HepG2 (cell line): ENCODE data around the gene PCIF1. TPM values are rescaled to one million over a fixed set of nuclear protein-coding genes. Genes with fewer than 3 reads are reported as not detected.

ENCODE experiments used
- REST ChIP-seq, 2 experiments: IDR thresholded peaks; 2 replicates each; pipeline ENCODE4 v1.6.1; 2011 to 2012; ENCODE audit warnings: low read length in 2 of 2, borderline replicate concordance in 1 of 2, low read depth in 1 of 2, mild to moderate bottlenecking in 1 of 2, moderate library complexity in 1 of 2
- RXRB ChIP-seq: IDR thresholded peaks from 2 replicates; pipeline ENCODE4 v1.6.1; 2016; ENCODE audit warnings: borderline replicate concordance, missing genetic modification reagents, missing compliant biosample characterization
- SIN3B ChIP-seq: fragments of 150-350 bp; IDR thresholded peaks from 2 replicates; pipeline ENCODE4 v1.6.1; 2014; ENCODE audit warnings: low read length
- SKIL ChIP-seq: sonication (generic); formaldehyde crosslinking; IDR thresholded peaks from 2 replicates; pipeline ENCODE4 v1.8.0; 2022; ENCODE audit warnings: missing genetic modification reagents, mild to moderate bottlenecking, moderate library complexity, borderline replicate concordance
- SMARCC2 ChIP-seq: fragments of 450-650 bp; IDR thresholded peaks from 2 replicates; pipeline ENCODE4 v1.6.1; 2017; ENCODE audit warnings: antibody characterized with exemption, mild to moderate bottlenecking
- SNAI1 ChIP-seq: sonication (generic); formaldehyde crosslinking; IDR thresholded peaks from 2 replicates; pipeline ENCODE4 v1.5.0; 2020; ENCODE audit warnings: mild to moderate bottlenecking, missing genetic modification reagents, borderline replicate concordance
- TEAD2 ChIP-seq: sonication (generic); formaldehyde crosslinking; IDR thresholded peaks from 2 replicates; pipeline ENCODE4 v1.9.0; 2021; ENCODE audit warnings: missing genetic modification reagents
- ZC3H4 ChIP-seq: sonication (generic); formaldehyde crosslinking; IDR thresholded peaks from 2 replicates; pipeline ENCODE4 v1.4.0; 2020; ENCODE audit warnings: missing genetic modification reagents, borderline replicate concordance
- ZNF24 ChIP-seq: fragments of 450-650 bp; IDR thresholded peaks from 2 replicates; pipeline ENCODE4 v1.6.1; 2017; ENCODE audit warnings: antibody characterized with exemption, mild to moderate bottlenecking
- ZNF414 ChIP-seq: sonication (generic); formaldehyde crosslinking; IDR thresholded peaks from 2 replicates; pipeline ENCODE4 v1.5.0; 2020; ENCODE audit warnings: missing genetic modification reagents
- ZNF530 ChIP-seq: sonication (generic); formaldehyde crosslinking; IDR thresholded peaks from 2 replicates; pipeline ENCODE4 v1.5.0; 2020; ENCODE audit warnings: low read depth, mild to moderate bottlenecking, missing genetic modification reagents
- ZNF567 ChIP-seq: sonication (generic); formaldehyde crosslinking; IDR thresholded peaks from 2 replicates; pipeline ENCODE4 v1.8.1; 2023; ENCODE audit warnings: mild to moderate bottlenecking, missing genetic modification reagents, borderline replicate concordance
- ZNF597 ChIP-seq: sonication (generic); formaldehyde crosslinking; IDR thresholded peaks from 2 replicates; pipeline ENCODE4 v1.5.0; 2020; ENCODE audit warnings: missing genetic modification reagents
- ZZZ3 ChIP-seq: sonication (generic); formaldehyde crosslinking; IDR thresholded peaks from 2 replicates; pipeline ENCODE4 v1.4.0; 2020; ENCODE audit warnings: missing genetic modification reagents, mild to moderate bottlenecking, borderline replicate concordance
- polyA plus RNA-seq, 8 experiments: library from polyadenylated mRNA; depleted of rRNA in 3 of 8; stranded (reverse) in 7 of 8; unstranded in 1 of 8; fragments of >200 nt; fragmentation: Illumina TruSeq in 4 of 8; extraction: Trizol in 4 of 8; gene quantifications; 2 replicates each; pipeline versions ENCODE4 v1.2.1 to v1.2.3, GENCODE V29; 2011 to 2016; ENCODE audit warnings: low read depth in 4 of 8, missing spikeins in 1 of 8, mixed read lengths in 1 of 8; ENCODE audit not compliant: insufficient read depth in 1 of 8
- total RNA-seq, 5 experiments: library from RNA; depleted of rRNA; stranded (reverse); fragments of >200 nt; fragmentation: Illumina TruSeq; extraction: Trizol; gene quantifications; 2 replicates each; pipeline ENCODE4 v1.2.3, GENCODE V29; 2016; ENCODE audit warnings: low read depth in 1 of 5
- TF ChIP-seq, protein P1 (sequence below): sonication (generic); formaldehyde crosslinking; IDR thresholded peaks from 2 replicates; pipeline ENCODE4 v1.4.0; 2020; ENCODE audit warnings: missing genetic modification reagents, borderline replicate concordance

PCIF1 gene
- total and polyA plus RNA-seq, 2 of the 13 experiments (the other 11 are each of a cell fraction or from before 2014, with no cell fraction given) = 20.9 to 24.4 TPM

DNA sequence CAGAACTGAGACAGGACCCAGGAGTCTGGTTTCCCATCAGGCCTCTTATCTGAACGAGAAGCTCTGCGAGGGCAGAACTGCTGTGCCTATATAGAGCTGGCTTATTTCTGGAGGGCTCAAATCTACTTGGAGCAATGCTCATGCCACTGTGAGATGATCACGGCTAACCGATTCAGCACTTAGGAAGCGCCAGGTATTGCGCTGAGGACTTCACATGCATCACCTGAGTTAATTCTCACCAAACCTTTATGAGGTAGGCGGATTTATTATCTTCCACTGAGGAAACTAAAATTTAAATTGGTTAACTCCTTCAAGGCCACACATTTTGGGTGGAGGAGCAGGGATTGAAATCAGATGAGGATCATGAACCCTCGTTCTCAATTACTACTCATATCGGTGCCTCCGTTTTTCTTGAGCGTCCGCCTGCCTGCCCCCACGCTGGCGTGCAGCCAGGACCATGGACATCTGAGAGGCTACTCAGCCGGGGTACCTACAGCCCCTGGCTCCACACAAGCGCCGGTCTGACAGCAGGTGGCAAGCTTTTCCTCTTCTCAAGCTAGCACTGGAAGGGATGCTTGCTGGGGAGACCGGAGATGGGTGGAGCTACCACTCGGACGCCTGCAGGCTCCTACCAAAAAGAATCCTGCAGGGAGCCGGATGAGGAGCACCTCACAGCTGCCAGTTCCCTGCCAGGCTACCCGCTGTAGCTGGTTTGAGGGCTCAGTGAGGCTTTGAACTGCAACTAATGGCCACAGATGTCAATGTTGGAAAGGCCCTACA, 1.0 kb upstream of the PCIF1 start (continued):
- no peak; a peak in 1 of 4 replicates for TF ChIP-seq REST (IDR thresholded peaks at IDR 0.05; ENCODE audit: borderline replicate concordance in 1 of 2, low read depth in 1 of 2, low read length in 2 of 2)
- peak; percentile 90; the same call in 1 of the 2 replicates for TF ChIP-seq ZC3H4 (CRISPR knock-in tag)
- no peak for TF ChIP-seq ZNF597 (CRISPR knock-in tag)
- no peak for TF ChIP-seq SIN3B
- no peak; the same call in 1 of the 2 replicates for TF ChIP-seq SKIL (CRISPR knock-in tag)
- 0 out of 2 replicates have a peak, but pooled peaks have one; percentile 5 for TF ChIP-seq ZNF530 (CRISPR knock-in tag)
- no peak for TF ChIP-seq ZNF24
- 0 out of 2 replicates have a peak, but pooled peaks have one; percentile 88 for TF ChIP-seq SNAI1
- peak; percentile 51 for TF ChIP-seq ZNF567 (CRISPR knock-in tag)
- no peak for TF ChIP-seq SMARCC2
- TF ChIP-seq ZNF414 (CRISPR knock-in tag) = peak; percentile 20; the same call in 1 of the 2 replicates
- no peak; the same call in 1 of the 2 replicates for TF ChIP-seq RXRB (CRISPR knock-in tag)
- TF ChIP-seq, protein P1, sequence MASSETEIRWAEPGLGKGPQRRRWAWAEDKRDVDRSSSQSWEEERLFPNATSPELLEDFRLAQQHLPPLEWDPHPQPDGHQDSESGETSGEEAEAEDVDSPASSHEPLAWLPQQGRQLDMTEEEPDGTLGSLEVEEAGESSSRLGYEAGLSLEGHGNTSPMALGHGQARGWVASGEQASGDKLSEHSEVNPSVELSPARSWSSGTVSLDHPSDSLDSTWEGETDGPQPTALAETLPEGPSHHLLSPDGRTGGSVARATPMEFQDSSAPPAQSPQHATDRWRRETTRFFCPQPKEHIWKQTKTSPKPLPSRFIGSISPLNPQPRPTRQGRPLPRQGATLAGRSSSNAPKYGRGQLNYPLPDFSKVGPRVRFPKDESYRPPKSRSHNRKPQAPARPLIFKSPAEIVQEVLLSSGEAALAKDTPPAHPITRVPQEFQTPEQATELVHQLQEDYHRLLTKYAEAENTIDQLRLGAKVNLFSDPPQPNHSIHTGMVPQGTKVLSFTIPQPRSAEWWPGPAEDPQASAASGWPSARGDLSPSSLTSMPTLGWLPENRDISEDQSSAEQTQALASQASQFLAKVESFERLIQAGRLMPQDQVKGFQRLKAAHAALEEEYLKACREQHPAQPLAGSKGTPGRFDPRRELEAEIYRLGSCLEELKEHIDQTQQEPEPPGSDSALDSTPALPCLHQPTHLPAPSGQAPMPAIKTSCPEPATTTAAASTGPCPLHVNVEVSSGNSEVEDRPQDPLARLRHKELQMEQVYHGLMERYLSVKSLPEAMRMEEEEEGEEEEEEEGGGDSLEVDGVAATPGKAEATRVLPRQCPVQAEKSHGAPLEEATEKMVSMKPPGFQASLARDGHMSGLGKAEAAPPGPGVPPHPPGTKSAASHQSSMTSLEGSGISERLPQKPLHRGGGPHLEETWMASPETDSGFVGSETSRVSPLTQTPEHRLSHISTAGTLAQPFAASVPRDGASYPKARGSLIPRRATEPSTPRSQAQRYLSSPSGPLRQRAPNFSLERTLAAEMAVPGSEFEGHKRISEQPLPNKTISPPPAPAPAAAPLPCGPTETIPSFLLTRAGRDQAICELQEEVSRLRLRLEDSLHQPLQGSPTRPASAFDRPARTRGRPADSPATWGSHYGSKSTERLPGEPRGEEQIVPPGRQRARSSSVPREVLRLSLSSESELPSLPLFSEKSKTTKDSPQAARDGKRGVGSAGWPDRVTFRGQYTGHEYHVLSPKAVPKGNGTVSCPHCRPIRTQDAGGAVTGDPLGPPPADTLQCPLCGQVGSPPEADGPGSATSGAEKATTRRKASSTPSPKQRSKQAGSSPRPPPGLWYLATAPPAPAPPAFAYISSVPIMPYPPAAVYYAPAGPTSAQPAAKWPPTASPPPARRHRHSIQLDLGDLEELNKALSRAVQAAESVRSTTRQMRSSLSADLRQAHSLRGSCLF (CRISPR knock-in tag) = no peak
- TF ChIP-seq ZZZ3 (CRISPR knock-in tag) = peak; percentile 60; the same call in 1 of the 2 replicates
- no peak for TF ChIP-seq TEAD2
